ENCODE results near the gene TECTA.

- TF ChIP-seq CTCF (conservative IDR thresholded peaks at IDR 0.05 in 1 of 2, IDR thresholded peaks at IDR 0.05 in 1 of 2; ENCODE audit: low read depth in 1 of 2, low read length in 2 of 2) (no peak), EZH2 (IDR thresholded peaks at IDR 0.05; ENCODE audit: low read length, missing control alignments) (no peak)
Measured at GRCh38 chr11:121238956-121239355, 137.9 kb downstream of the TECTA start.
